ENCODE data around the gene PMF1.

The PMF1 gene

DNA sequence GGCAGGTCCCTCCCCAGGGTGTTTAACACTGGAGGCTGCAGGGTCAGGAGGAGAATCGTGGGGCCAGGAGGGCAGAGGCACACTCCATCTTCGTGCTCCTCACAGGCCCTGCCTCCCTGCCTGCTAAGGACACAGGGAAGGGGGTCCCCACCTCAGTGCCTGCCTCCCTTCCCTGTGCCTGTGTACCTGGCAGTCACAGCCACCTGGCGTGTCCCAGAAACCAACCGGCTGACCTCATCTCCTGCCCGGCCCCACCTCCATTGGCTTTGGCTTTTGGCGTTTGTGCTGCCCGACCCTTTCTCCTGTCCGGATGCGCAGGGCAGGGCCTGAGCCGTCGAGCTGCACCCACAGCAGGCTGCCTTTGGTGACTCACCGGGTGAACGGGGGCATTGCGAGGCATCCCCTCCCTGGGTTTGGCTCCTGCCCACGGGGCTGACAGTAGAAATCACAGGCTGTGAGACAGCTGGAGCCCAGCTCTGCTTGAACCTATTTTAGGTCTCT is 28.6 kb downstream of the PMF1 start:
- DNase-seq (ENCODE audit: extremely low read depth, low read depth): no peak
- TF ChIP-seq, protein P1, sequence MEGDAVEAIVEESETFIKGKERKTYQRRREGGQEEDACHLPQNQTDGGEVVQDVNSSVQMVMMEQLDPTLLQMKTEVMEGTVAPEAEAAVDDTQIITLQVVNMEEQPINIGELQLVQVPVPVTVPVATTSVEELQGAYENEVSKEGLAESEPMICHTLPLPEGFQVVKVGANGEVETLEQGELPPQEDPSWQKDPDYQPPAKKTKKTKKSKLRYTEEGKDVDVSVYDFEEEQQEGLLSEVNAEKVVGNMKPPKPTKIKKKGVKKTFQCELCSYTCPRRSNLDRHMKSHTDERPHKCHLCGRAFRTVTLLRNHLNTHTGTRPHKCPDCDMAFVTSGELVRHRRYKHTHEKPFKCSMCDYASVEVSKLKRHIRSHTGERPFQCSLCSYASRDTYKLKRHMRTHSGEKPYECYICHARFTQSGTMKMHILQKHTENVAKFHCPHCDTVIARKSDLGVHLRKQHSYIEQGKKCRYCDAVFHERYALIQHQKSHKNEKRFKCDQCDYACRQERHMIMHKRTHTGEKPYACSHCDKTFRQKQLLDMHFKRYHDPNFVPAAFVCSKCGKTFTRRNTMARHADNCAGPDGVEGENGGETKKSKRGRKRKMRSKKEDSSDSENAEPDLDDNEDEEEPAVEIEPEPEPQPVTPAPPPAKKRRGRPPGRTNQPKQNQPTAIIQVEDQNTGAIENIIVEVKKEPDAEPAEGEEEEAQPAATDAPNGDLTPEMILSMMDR (IDR thresholded peaks at IDR 0.05; ENCODE audit: low read depth, low read length, missing control alignments): no peak
- H3K4me3 ChIP-seq (replicated peaks; ENCODE audit: low read depth, low read length): no peak overlapping the region

DNA sequence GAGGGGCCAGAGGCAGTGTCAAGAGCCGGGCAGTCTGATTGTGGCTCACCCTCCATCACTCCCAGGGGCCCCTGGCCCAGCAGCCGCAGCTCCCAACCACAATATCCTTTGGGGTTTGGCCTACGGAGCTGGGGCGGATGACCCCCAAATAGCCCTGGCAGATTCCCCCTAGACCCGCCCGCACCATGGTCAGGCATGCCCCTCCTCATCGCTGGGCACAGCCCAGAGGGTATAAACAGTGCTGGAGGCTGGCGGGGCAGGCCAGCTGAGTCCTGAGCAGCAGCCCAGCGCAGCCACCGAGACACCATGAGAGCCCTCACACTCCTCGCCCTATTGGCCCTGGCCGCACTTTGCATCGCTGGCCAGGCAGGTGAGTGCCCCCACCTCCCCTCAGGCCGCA is 29.1 kb downstream of the PMF1 start, which contains the start of gene BGLAP:
Gene BGLAP (plus strand): TSS at position 259 of the 400 bp plus-strand sequence. CDS start 48 bp downstream, at position 307.
- H3K4me3 ChIP-seq (replicated peaks; ENCODE audit: low read depth, low read length): no peak within 1 kb of the TSS
- no peak for DNase-seq (ENCODE audit: extremely low read depth, low read depth)
- TF ChIP-seq, protein P1 (IDR thresholded peaks at IDR 0.05; ENCODE audit: low read depth, low read length, missing control alignments): no peak

DNA sequence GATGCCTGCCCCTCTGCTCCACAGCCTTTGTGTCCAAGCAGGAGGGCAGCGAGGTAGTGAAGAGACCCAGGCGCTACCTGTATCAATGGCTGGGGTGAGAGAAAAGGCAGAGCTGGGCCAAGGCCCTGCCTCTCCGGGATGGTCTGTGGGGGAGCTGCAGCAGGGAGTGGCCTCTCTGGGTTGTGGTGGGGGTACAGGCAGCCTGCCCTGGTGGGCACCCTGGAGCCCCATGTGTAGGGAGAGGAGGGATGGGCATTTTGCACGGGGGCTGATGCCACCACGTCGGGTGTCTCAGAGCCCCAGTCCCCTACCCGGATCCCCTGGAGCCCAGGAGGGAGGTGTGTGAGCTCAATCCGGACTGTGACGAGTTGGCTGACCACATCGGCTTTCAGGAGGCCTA is 29.9 kb downstream of the PMF1 start:
- DNase-seq (ENCODE audit: extremely low read depth, low read depth): no peak
- TF ChIP-seq, protein P1 (IDR thresholded peaks at IDR 0.05; ENCODE audit: low read depth, low read length, missing control alignments): no peak
- no peak overlapping the region for H3K4me3 ChIP-seq (replicated peaks; ENCODE audit: low read depth, low read length)

DNA sequence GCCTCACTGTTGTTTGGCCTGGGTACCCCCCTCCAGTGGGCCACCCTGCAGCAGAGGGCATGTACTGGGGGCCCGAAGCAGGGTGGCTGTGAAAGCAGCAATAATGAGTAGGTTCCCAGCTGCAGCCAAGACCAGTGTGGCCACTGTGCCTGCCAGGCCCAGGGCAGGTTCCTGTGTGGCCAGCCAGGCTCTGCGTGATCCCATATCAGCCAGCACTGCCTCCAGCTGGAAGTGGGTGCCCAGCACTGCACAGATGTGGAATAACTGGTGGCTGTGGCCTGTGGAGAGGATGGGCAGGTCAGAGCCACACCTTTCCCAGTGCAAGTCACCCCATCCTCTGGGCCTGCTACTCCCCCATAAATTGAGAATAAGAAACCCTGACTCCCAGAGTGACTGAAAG is 31.3 kb downstream of the PMF1 start:
- DNase-seq (ENCODE audit: extremely low read depth, low read depth): no peak
- TF ChIP-seq, protein P1 (IDR thresholded peaks at IDR 0.05; ENCODE audit: low read depth, low read length, missing control alignments): no peak

DNA sequence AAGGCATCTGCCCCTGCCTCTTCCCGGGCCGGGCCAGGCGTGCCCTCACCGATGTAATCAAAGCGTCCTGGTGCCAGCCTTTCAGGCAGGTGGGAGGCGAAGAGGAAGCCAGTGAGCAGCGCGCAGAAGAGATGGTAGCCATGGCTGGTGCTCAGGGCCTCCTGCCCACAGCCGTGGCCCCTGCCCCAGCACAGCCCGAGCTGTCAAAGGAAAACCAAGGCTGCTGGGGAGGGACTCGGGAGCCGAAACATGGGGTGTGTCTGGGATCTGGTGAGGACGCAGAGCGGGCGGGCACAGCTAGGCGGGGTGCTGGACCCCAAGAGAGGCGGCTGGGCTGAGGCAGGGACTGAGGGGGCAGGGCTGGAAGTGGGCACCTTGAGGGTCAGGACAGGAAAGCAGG is 31.9 kb downstream of the PMF1 start:
- H3K4me3 ChIP-seq (replicated peaks; ENCODE audit: low read depth, low read length): no peak overlapping the region

More for the DNA sequence above, 31.3 kb downstream of the PMF1 start:
- no peak overlapping the region for H3K4me3 ChIP-seq (replicated peaks; ENCODE audit: low read depth, low read length)

DNA sequence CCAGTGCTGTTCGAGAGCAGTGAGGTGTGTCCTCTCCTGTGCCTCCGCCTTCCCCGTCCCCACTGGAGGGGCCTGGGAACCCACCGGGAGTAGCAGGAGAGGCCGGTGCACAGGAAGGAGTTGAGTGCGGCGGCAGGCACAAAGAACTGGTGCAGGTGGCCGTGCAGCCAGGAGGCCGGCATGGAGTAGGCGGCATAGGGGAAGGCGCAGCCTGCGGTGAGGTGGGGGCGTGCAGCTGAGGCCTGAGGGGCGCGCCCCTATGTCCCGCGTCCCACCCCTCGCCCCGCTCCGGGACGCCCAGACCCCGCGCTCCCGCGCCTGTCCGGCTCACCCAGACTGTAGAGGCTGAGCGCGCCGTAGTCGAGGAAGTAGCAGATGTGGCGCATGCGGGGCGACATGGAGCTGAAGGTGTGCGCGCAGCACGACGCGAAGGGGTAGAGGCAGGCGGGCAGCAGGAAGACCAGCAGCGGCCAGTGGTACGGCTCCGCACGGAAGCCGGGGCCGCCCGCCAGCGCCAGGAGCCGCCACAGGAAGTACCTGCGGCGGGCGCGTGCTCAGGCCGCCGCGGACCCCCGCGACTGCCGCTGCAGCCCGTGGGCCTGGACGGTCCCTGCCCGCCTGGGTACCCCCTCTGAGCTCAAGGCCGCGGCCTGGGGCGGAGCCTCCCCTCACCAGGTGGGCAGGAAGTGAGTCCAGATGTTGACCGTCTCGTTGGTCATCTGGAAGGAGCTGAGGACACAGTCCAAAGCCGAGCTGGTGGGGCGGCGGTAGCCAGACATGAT is 32.8 kb downstream of the PMF1 start:
- no peak for DNase-seq (ENCODE audit: extremely low read depth, low read depth)
- H3K4me3 ChIP-seq (replicated peaks; ENCODE audit: low read depth, low read length): peak overlapping the region; percentile 27
- TF ChIP-seq, protein P1 (IDR thresholded peaks at IDR 0.05; ENCODE audit: low read depth, low read length, missing control alignments): no peak

More for the DNA sequence above, 31.9 kb downstream of the PMF1 start:
- TF ChIP-seq, protein P1 (IDR thresholded peaks at IDR 0.05; ENCODE audit: low read depth, low read length, missing control alignments): no peak
- no peak for DNase-seq (ENCODE audit: extremely low read depth, low read depth)
